H9 (cell line): ENCODE results near the gene TTC28. TPM values are rescaled to one million over a fixed set of nuclear protein-coding genes. Genes with fewer than 3 reads are reported as not detected.

Source experiments
- DNase-seq: peaks from one replicate; pipeline ENCODE4 v3.0.0-alpha.2; 2017
- H2AFZ ChIP-seq: one replicate; pipeline ENCODE4 v1.6.1; 2013; ENCODE audit warnings: mild to moderate bottlenecking, low read length, control low read depth, moderate library complexity
- H2AK5ac ChIP-seq: 2 replicates; pipeline ENCODE4 v1.6.1; 2013; ENCODE audit warnings: low read length, control low read depth, mixed read lengths; ENCODE audit not compliant: insufficient read length
- H2BK120ac ChIP-seq: one replicate; pipeline ENCODE4 v1.6.1; 2013; ENCODE audit warnings: low read depth, mild to moderate bottlenecking, low read length, control low read depth, inconsistent platforms; ENCODE audit not compliant: poor library complexity, severe bottlenecking
- H2BK12ac ChIP-seq: 2 replicates; pipeline ENCODE4 v1.6.1; 2013; ENCODE audit warnings: low read length, control low read depth, mixed read lengths, low read depth; ENCODE audit not compliant: insufficient read length
- H2BK15ac ChIP-seq: 2 replicates; pipeline ENCODE4 v1.6.1; 2013; ENCODE audit warnings: low read depth, low read length, control low read depth
- H2BK20ac ChIP-seq: one replicate; pipeline ENCODE4 v1.6.1; 2013; ENCODE audit warnings: low read depth, mild to moderate bottlenecking, low read length, control low read depth, inconsistent platforms; ENCODE audit not compliant: poor library complexity, severe bottlenecking
- H2BK5ac ChIP-seq: 2 replicates; pipeline ENCODE4 v1.6.1; 2013; ENCODE audit warnings: low read length, control low read depth, mixed read lengths; ENCODE audit not compliant: insufficient read length
- H3K14ac ChIP-seq: 2 replicates; pipeline ENCODE4 v1.6.1; 2013; ENCODE audit warnings: low read length, control low read depth; ENCODE audit not compliant: insufficient read depth
- H3K18ac ChIP-seq: 2 replicates; pipeline ENCODE4 v1.6.1; 2013; ENCODE audit warnings: low read depth, mild to moderate bottlenecking, mixed read lengths, low read length, control low read depth; ENCODE audit not compliant: insufficient read length
- H3K23ac ChIP-seq: 2 replicates; pipeline ENCODE4 v1.6.1; 2013; ENCODE audit warnings: low read length, control low read depth, mixed read lengths, low read depth; ENCODE audit not compliant: insufficient read length
- H3K23me2 ChIP-seq: 2 replicates; pipeline ENCODE4 v1.6.1; 2013; ENCODE audit warnings: low read depth, mild to moderate bottlenecking, mixed read lengths, low read length, control low read depth; ENCODE audit not compliant: insufficient read length, poor library complexity, severe bottlenecking
- H3K27ac ChIP-seq: 2 replicates; pipeline ENCODE4 v1.5.1; 2013; ENCODE audit warnings: low read length, control low read depth, mixed read lengths, low read depth; ENCODE audit not compliant: insufficient read length
- H3K27me3 ChIP-seq: 2 replicates; pipeline ENCODE4 v1.6.1; 2013; ENCODE audit warnings: low read length, control low read depth, inconsistent platforms; ENCODE audit not compliant: insufficient read depth
- H3K4ac ChIP-seq: 2 replicates; pipeline ENCODE4 v1.6.1; 2013; ENCODE audit warnings: low read depth, mild to moderate bottlenecking, control low read depth, inconsistent platforms, low read length, moderate library complexity
- H3K4me1 ChIP-seq: 2 replicates; pipeline ENCODE4 v1.6.1; 2013; ENCODE audit warnings: low read length, control low read depth, inconsistent platforms; ENCODE audit not compliant: insufficient read depth
- H3K4me2 ChIP-seq: 2 replicates; pipeline ENCODE4 v1.6.1; 2013; ENCODE audit warnings: low read length, control low read depth, mixed read lengths; ENCODE audit not compliant: insufficient read length, insufficient read depth
- H3K56ac ChIP-seq: 2 replicates; pipeline ENCODE4 v1.6.1; 2013; ENCODE audit warnings: low read depth, mild to moderate bottlenecking, mixed read lengths, low read length, control low read depth; ENCODE audit not compliant: insufficient read length
- H3K79me1 ChIP-seq: 2 replicates; pipeline ENCODE4 v1.6.1; 2013; ENCODE audit warnings: low read depth, mild to moderate bottlenecking, moderate library complexity, low read length, control low read depth, inconsistent platforms; ENCODE audit not compliant: insufficient read depth, poor library complexity, severe bottlenecking
- H3K79me2 ChIP-seq: 2 replicates; pipeline ENCODE4 v1.6.1; 2013; ENCODE audit warnings: low read length, control low read depth, inconsistent platforms; ENCODE audit not compliant: insufficient read depth
- H3K9ac ChIP-seq: 2 replicates; pipeline ENCODE4 v1.6.1; 2013; ENCODE audit warnings: low read length, control low read depth, mixed read lengths; ENCODE audit not compliant: insufficient read length; ENCODE audit errors: extremely low read depth
- H3K9me3 ChIP-seq: one replicate; pipeline ENCODE4 v1.6.1; 2013; ENCODE audit warnings: low read depth, low read length, inconsistent platforms; ENCODE audit not compliant: control insufficient read depth
- H3T11ph ChIP-seq: one replicate; pipeline ENCODE4 v1.6.1; 2013; ENCODE audit warnings: mild to moderate bottlenecking, low read length, control low read depth, inconsistent platforms
- H4K20me1 ChIP-seq: one replicate; pipeline ENCODE4 v1.6.1; 2013; ENCODE audit not compliant: control insufficient read depth, insufficient read length, insufficient read depth
- H4K5ac ChIP-seq: 2 replicates; pipeline ENCODE4 v1.6.1; 2013; ENCODE audit warnings: low read depth, mild to moderate bottlenecking, mixed read lengths, low read length, control low read depth; ENCODE audit not compliant: insufficient read length
- H4K8ac ChIP-seq: replicated peaks from 2 replicates; pipeline ENCODE4 v1.6.1; 2013; ENCODE audit warnings: low read length, control low read depth, mixed read lengths, low read depth; ENCODE audit not compliant: insufficient read length
- H4K91ac ChIP-seq: 2 replicates; pipeline ENCODE4 v1.6.1; 2013; ENCODE audit warnings: low read depth, mild to moderate bottlenecking, moderate library complexity, mixed read lengths, low read length, control low read depth; ENCODE audit not compliant: insufficient read length
- H3K27ac Mint-ChIP-seq, 3 experiments: 2 replicates in 2 of 3; 3 replicates in 1 of 3; pipeline ENCODE4 v1.8.0; 2020 to 2021; ENCODE audit warnings: mixed read lengths in 3 of 3, mild to moderate bottlenecking in 1 of 3, moderate library complexity in 1 of 3
- H3K27me3 Mint-ChIP-seq: 2 replicates; pipeline ENCODE4 v1.8.0; 2021; ENCODE audit warnings: low read depth, mild to moderate bottlenecking, moderate library complexity, mixed read lengths
- H3K36me3 Mint-ChIP-seq, 3 experiments: 2 replicates in 2 of 3; 3 replicates in 1 of 3; pipeline ENCODE4 v1.8.0; 2020 to 2021; ENCODE audit warnings: low read depth in 3 of 3, mixed read lengths in 3 of 3; ENCODE audit not compliant: insufficient read depth in 1 of 3
- H3K4me1 Mint-ChIP-seq, 2 experiments: 2 replicates each; pipeline ENCODE4 v1.8.0; 2020; ENCODE audit warnings: mixed read lengths in 2 of 2
- H3K4me3 Mint-ChIP-seq, 2 experiments: 2 replicates in 1 of 2; 3 replicates in 1 of 2; pipeline ENCODE4 v1.8.0; 2020 to 2021; ENCODE audit warnings: mild to moderate bottlenecking in 2 of 2, mixed read lengths in 2 of 2, moderate library complexity in 1 of 2
- H3K9me3 Mint-ChIP-seq, 2 experiments: 2 replicates in 1 of 2; 3 replicates in 1 of 2; pipeline ENCODE4 v1.8.0; 2020; ENCODE audit warnings: mild to moderate bottlenecking in 2 of 2, mixed read lengths in 2 of 2, moderate library complexity in 1 of 2
- WGBS: extraction: QIAGEN DNeasy Blood & Tissue Kit; methylation state at CpG from one replicate; pipeline ENCODE4 v1.1.7; 2013; ENCODE audit warnings: missing lambda C conversion rate, low lambda C conversion rate, mixed read lengths; ENCODE audit not compliant: insufficient read length; ENCODE audit errors: extremely low coverage; 5-methylcytosine and 5-hydroxymethylcytosine counted together
- total RNA-seq: library from RNA; stranded (reverse); gene quantifications from 2 replicates; pipeline ENCODE4 v1.2.1, GENCODE V29; 2021
- TF ChIP-seq, protein P1 (sequence below): fragments of 200-600 bp; sonication (generic); conservative IDR thresholded peaks from 3 replicates; pipeline ENCODE4 v1.8.0; 2021; ENCODE audit warnings: antibody characterized with exemption, mild to moderate bottlenecking

TTC28 gene
- total RNA-seq, 1 experiment from 2014 or later, result 13.6 TPM

DNA sequence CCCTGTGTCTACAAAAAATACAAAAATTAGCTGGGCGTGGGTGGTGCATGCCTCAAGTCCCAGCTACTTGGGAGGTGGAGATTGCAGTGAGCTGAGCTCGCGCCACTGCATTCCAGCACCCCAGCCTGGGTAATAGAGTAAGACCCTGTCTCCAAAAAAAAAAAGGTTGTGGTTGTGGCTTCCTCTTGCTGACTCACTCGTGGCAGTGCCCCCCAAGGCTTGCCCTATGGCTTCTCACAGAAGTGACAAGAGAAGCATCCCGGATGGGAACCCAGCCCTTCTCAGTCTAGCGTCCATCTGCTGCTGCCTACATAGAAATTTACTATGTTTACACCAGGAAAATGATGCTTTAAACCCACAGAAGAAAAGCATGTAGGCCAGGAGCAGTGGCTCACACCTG is 692.1 kb downstream of the TTC28 start:
- H3K4me2 ChIP-seq, result no peak overlapping the region
- no CpG with 5 or more reads among the region's 6 CpGs for WGBS
- H3K9me3 ChIP-seq, result no peaks in the 10 kb centered on the region
- no peak overlapping the region for H2BK12ac ChIP-seq
- H3K4me3 Mint-ChIP-seq, result no peak overlapping the region
- H3K18ac ChIP-seq, result no peak overlapping the region
- H2BK20ac ChIP-seq, result no peak overlapping the region
- no peak overlapping the region for H3K9ac ChIP-seq
- H3K23me2 ChIP-seq, result peaks cover 3% of the 10 kb centered on the region
- H3K79me2 ChIP-seq, result no peaks in the 10 kb centered on the region
- no peak overlapping the region for H3K56ac ChIP-seq
- no peak overlapping the region for H4K5ac ChIP-seq
- peaks cover 3% of the 10 kb centered on the region; the same call in 1 of the 2 replicates for H3K4me1 ChIP-seq
- H3K79me1 ChIP-seq, result no peaks in the 10 kb centered on the region
- peaks cover 10 to 16% (median 12%) of the 10 kb centered on the region in 3 experiments; a peak in 5 of 7 replicates for H3K36me3 Mint-ChIP-seq
- DNase-seq, result peak; percentile 28
- H3K27me3 Mint-ChIP-seq, result no peaks in the 10 kb centered on the region
- H3K23ac ChIP-seq, result no peak overlapping the region
- no peak overlapping the region for H2AK5ac ChIP-seq
- no peak overlapping the region for H2AFZ ChIP-seq
- no peaks in the 10 kb centered on the region for H3K9me3 Mint-ChIP-seq
- H3T11ph ChIP-seq, result no peak overlapping the region
- H3K4me1 Mint-ChIP-seq, result peaks cover 14 to 19% of the 10 kb centered on the region in 2 experiments
- H3K14ac ChIP-seq, result no peak overlapping the region
- no peak overlapping the region for H3K4ac ChIP-seq
- no peak overlapping the region for H2BK120ac ChIP-seq
- H4K91ac ChIP-seq, result no peak overlapping the region
- H4K8ac ChIP-seq, result no peak overlapping the region
- H2BK5ac ChIP-seq, result no peak overlapping the region
- peak overlapping the region in 2 of 3 experiments; percentile 18 to 49; a peak in 2 of 7 replicates for H3K27ac Mint-ChIP-seq
- TF ChIP-seq, protein P1, sequence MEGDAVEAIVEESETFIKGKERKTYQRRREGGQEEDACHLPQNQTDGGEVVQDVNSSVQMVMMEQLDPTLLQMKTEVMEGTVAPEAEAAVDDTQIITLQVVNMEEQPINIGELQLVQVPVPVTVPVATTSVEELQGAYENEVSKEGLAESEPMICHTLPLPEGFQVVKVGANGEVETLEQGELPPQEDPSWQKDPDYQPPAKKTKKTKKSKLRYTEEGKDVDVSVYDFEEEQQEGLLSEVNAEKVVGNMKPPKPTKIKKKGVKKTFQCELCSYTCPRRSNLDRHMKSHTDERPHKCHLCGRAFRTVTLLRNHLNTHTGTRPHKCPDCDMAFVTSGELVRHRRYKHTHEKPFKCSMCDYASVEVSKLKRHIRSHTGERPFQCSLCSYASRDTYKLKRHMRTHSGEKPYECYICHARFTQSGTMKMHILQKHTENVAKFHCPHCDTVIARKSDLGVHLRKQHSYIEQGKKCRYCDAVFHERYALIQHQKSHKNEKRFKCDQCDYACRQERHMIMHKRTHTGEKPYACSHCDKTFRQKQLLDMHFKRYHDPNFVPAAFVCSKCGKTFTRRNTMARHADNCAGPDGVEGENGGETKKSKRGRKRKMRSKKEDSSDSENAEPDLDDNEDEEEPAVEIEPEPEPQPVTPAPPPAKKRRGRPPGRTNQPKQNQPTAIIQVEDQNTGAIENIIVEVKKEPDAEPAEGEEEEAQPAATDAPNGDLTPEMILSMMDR, result no peak
- H3K27me3 ChIP-seq, result no peaks in the 10 kb centered on the region
- H2BK15ac ChIP-seq, result no peak overlapping the region
- no peaks in the 10 kb centered on the region for H4K20me1 ChIP-seq
- no peak overlapping the region for H3K27ac ChIP-seq
